Liver (tissue), 3 donors: ENCODE data around the gene SETBP1.

ENCODE experiments used
- CTCF ChIP-seq: fragments of 150-350 bp; IDR thresholded peaks from 2 replicates; pipeline ENCODE4 v1.5.1; 2017; ENCODE audit warnings: improper control_type of control experiment, low read depth, low read length; ENCODE audit not compliant: missing input control
- REST ChIP-seq: IDR thresholded peaks from 2 replicates; pipeline ENCODE4 v1.6.1; 2016; ENCODE audit warnings: antibody characterized with exemption, mild to moderate bottlenecking
- TAF1 ChIP-seq: conservative IDR thresholded peaks from 2 replicates; pipeline ENCODE4 v1.6.1; 2016; ENCODE audit warnings: antibody characterized with exemption, mild to moderate bottlenecking
- donor health status: healthy.
- donor health status: healthy.

GRCh38 chr18:44836263-44836662 is 155.6 kb downstream of the SETBP1 start:
- TF ChIP-seq CTCF (no peak), TAF1 (no peak), REST (no peak)
